ENCODE measurements around the gene GNG5.
"Not testable (repeated sequence)": the region's sequence is repeated elsewhere in the genome, so short reads cannot be mapped to it uniquely, and the experiment has no call there.

DNA sequence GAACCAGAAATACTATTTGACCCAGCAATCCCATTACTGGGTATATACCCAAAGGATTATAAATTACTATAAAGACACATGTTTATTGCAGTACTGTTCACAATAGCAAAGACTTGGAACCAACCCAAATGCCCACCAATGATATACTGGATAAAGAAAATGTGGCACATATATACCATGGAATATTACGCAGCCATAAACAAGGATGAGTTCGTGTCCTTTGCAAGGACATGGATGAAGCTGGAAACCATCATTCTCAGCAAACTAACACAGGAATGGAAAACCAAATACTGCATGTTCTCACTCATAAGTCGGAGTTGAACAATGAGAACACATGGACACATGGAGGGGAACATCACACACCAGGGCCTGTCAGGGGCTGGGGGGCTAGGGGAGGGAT, 57.7 kb downstream of the GNG5 start:
- not testable (repeated sequence) for TF ChIP-seq POLR2A, POLR2AphosphoS5 (IDR thresholded peaks at IDR 0.05; ENCODE audit: low read depth, low read length)
